ENCODE results near the gene ZYX.
"Not testable (repeated sequence)": the region's sequence is repeated elsewhere in the genome, so short reads cannot be mapped to it uniquely, and the experiment has no call there.

Gene ZYX

DNA sequence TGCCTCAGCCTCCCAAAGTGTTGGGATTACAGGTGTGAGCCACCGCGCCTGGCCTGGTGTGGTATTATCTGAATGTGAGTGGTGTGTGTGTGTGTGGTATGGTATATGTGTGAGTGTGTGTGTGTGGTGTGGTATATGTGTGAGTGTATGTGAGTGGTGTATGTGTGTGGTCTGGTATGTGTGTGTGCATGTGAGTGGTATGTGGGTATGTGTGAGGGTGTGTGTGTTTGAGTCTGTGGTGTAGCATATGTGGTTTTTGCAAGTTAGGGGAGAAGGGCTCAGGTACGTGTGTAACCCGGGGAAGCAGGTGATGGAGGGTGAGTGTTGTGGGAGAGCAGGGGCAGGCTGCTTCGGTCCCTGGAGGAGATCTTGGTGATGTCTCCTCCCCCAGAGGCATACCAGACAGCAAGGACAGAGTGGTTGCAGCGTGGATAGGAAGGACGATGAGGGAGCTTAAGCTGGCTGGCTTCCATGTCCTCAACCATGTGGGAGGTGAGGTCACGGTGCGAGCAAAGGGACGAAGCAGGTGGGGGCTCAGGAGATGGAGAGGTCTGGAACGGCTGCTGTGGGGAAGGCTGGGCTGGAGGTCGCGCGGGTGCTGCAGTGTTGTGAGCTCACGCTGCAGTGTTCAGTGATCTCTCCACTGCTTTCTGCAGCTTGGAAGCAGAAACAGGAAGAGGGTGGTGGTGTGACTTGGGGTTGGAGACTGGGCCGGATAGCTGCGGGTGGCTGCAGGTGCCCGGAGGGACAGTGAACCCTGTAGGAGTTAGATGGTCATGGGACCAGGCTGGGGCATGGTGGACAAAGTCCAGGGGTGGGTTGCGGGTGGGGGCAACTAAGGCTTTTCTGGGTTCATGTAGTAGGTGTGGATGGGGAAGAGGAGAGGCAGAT is 5.0 kb downstream of the ZYX start:
- Histone ChIP-seq H3K36me3 (ENCODE audit: control insufficient read depth, insufficient read depth, low read length) (peaks cover 89% of the 10 kb centered on the region), H3K27me3 (ENCODE audit: control insufficient read depth, insufficient read depth, low read length) (no peaks in the 10 kb centered on the region), H3K9me3 (ENCODE audit: control insufficient read depth, insufficient read depth, low read depth, low read length) (no peaks in the 10 kb centered on the region), H3K27ac (ENCODE audit: low read depth, low read length) (no peak overlapping the region), H3K4me3 (ENCODE audit: low read depth, low read length) (no peak overlapping the region), H3K9ac (ENCODE audit: low read length) (no peak overlapping the region), H3K4me1 (ENCODE audit: control insufficient read depth, insufficient read depth, low read length) (peaks cover 17% of the 10 kb centered on the region)

DNA sequence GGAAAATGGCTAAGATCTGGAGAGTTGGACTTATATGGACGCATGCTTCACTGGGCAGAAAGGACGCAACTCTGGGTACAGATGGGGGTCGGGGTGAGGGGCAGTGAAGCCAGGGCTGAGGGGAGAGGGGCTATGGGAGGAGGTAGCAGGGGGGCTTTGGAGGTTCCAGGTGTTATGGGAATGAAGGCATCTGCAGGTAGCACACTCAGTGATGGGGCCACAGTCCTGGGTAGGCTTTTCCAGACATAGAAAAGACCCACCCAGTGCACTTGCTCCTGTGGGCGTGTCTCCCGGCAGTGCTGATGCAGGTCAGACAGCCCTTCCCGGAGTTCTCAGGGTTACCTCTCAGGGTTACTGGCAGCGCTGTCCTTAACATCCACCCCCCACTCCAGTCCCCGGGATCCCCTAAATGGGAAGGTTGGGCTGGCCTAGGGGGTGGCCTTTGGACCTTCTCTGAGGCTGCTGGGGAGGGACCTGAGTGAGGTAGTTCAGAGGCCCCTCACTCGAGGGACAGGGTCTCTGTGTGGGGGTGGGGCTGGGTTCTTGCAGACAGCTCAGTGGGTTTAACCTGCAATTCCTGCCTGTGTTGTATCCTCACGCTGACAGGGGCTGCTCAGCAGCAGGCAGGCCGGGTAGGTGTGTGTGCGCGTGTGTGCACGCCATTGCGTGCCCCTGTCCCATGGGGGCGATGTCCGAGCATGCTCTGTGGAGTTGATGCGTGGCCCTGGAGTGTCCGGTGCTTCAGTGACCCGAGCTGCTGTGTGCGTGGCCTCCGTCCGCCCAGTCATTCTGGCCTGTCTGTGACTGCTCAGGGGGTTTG is 6.2 kb downstream of the ZYX start:
- no peaks in the 10 kb centered on the region for H3K27me3 ChIP-seq (ENCODE audit: control insufficient read depth, insufficient read depth, low read length)
- H3K36me3 ChIP-seq (ENCODE audit: control insufficient read depth, insufficient read depth, low read length): peaks cover 98% of the 10 kb centered on the region
- no peaks in the 10 kb centered on the region for H3K9me3 ChIP-seq (ENCODE audit: control insufficient read depth, insufficient read depth, low read depth, low read length)
- H3K27ac ChIP-seq (ENCODE audit: low read depth, low read length): no peak overlapping the region
- H3K4me1 ChIP-seq (ENCODE audit: control insufficient read depth, insufficient read depth, low read length): peaks cover 16% of the 10 kb centered on the region
- no peak overlapping the region for H3K4me3 ChIP-seq (ENCODE audit: low read depth, low read length)
- H3K9ac ChIP-seq (ENCODE audit: low read length): no peak overlapping the region

DNA sequence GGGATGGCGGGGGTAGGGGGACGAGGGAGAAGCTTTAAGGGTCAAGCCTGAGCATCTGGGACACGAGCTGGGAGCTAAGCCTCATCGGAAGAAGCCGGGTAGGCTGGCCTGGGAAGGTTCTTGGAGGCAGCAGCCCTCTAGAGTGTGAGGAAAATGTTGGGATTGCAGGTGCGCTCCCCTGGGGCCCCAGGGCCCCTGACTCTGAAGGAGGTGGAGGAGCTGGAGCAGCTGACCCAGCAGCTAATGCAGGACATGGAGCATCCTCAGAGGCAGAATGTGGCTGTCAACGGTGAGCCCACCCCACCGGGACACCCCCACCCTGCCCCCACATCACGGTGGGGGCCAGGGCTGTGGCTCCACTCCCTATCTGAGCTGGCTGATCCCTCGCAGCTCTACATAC is 6.9 kb downstream of the ZYX start:
- Histone ChIP-seq H3K9ac (ENCODE audit: low read length) (no peak overlapping the region), H3K4me1 (ENCODE audit: control insufficient read depth, insufficient read depth, low read length) (peaks cover 10% of the 10 kb centered on the region; the same call in 1 of the 2 replicates), H3K36me3 (ENCODE audit: control insufficient read depth, insufficient read depth, low read length) (peaks cover 98% of the 10 kb centered on the region)

DNA sequence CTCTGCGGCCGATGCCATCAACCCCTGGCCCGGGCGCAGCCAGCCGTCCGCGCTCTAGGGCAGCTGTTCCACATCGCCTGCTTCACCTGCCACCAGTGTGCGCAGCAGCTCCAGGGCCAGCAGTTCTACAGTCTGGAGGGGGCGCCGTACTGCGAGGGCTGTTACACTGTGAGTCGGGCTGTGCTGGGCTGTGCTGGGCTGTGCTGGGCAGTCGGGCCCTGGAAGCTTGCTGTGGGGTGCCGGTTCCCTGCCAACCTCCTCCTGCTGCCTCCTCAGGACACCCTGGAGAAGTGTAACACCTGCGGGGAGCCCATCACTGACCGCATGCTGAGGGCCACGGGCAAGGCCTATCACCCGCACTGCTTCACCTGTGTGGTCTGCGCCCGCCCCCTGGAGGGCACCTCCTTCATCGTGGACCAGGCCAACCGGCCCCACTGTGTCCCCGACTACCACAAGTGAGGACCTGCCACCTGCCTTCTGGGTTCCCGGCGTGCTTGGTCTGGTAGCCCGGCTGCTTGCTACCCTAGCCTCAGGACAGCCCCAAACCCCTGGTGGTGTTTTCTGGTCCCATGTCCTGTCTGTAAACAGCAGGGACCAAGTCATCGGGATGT is 7.5 kb downstream of the ZYX start:
- no peak overlapping the region for H3K9ac ChIP-seq (ENCODE audit: low read length)
- no peak overlapping the region for H3K27ac ChIP-seq (ENCODE audit: low read depth, low read length)
- peaks cover 6% of the 10 kb centered on the region; the same call in 1 of the 2 replicates for H3K4me1 ChIP-seq (ENCODE audit: control insufficient read depth, insufficient read depth, low read length)
- no peaks in the 10 kb centered on the region for H3K9me3 ChIP-seq (ENCODE audit: control insufficient read depth, insufficient read depth, low read depth, low read length)
- no peak overlapping the region for H3K4me3 ChIP-seq (ENCODE audit: low read depth, low read length)
- no peaks in the 10 kb centered on the region for H3K27me3 ChIP-seq (ENCODE audit: control insufficient read depth, insufficient read depth, low read length)
- H3K36me3 ChIP-seq (ENCODE audit: control insufficient read depth, insufficient read depth, low read length): peaks cover 98% of the 10 kb centered on the region

More for the DNA sequence above, 6.9 kb downstream of the ZYX start:
- Histone ChIP-seq H3K9me3 (ENCODE audit: control insufficient read depth, insufficient read depth, low read depth, low read length) (no peaks in the 10 kb centered on the region), H3K4me3 (ENCODE audit: low read depth, low read length) (no peak overlapping the region), H3K27me3 (ENCODE audit: control insufficient read depth, insufficient read depth, low read length) (no peaks in the 10 kb centered on the region), H3K27ac (ENCODE audit: low read depth, low read length) (no peak overlapping the region)

DNA sequence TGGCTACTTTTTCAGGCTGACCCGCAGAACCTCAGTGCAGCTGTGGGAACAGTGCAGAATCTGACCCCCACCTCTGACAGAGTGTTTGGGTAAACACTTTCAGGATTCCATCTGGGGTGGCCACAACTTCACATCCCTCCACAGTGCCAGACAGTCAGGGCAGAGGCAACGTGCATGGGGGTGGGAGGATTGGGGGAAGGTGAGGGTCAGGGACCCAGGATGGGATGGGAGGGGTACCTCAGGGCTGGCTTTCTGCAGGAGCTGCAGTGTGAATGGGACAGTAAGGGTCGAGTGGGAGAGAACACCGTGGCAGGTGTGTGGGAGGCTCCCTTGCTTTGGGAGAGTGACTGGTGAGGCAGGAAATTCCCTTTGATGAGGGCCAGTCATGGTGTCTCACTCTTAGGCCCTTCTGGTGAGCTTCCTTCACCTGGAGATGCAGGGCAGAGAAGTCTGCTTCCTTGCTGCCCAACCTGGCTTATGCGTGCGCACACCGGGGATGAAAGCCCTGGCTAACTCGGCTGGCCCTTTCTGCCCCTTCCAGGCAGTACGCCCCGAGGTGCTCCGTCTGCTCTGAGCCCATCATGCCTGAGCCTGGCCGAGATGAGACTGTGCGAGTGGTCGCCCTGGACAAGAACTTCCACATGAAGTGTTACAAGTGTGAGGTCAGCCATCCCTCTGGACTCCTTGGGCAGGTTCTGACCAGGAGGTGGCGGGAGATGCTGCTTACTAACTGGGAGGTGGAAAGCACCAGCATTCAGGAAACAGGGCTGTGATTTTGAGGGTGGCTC is 8.4 kb downstream of the ZYX start:
- Histone ChIP-seq H3K36me3 (ENCODE audit: control insufficient read depth, insufficient read depth, low read length) (peaks cover 96% of the 10 kb centered on the region), H3K27ac (ENCODE audit: low read depth, low read length) (no peak overlapping the region)

DNA sequence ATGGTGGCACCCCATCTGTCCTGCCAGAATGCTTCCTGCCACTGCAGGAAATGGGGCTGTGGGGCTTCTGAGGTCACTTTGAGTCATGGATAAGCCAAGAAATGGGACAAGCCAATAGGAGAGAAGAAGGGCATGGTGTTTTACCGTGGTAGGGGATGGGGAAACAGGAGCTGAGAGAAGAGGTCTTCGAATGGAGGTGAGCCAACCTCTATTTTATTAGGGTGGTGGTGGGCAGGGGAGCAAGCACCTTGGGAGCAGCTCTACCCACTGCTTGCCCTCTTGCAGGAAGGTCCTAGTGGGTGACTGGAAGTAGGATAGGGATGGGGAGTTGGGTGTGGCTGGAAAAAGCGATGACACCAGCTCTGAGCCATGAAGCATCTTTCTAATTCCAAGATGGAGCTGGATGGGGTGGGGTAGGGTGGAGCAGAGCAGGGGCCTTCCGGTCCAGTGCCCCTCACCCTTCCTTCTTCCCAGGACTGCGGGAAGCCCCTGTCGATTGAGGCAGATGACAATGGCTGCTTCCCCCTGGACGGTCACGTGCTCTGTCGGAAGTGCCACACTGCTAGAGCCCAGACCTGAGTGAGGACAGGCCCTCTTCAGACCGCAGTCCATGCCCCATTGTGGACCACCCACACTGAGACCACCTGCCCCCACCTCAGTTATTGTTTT is 9.1 kb downstream of the ZYX start:
- no peaks in the 10 kb centered on the region for H3K27me3 ChIP-seq (ENCODE audit: control insufficient read depth, insufficient read depth, low read length)
- no peaks in the 10 kb centered on the region for H3K4me1 ChIP-seq (ENCODE audit: control insufficient read depth, insufficient read depth, low read length)
- H3K4me3 ChIP-seq (ENCODE audit: low read depth, low read length): no peak overlapping the region
- H3K9ac ChIP-seq (ENCODE audit: low read length): no peak overlapping the region
- H3K36me3 ChIP-seq (ENCODE audit: control insufficient read depth, insufficient read depth, low read length): peaks cover 96% of the 10 kb centered on the region
- no peaks in the 10 kb centered on the region for H3K9me3 ChIP-seq (ENCODE audit: control insufficient read depth, insufficient read depth, low read depth, low read length)
- no peak overlapping the region for H3K27ac ChIP-seq (ENCODE audit: low read depth, low read length)

More for the DNA sequence above, 8.4 kb downstream of the ZYX start:
- H3K9ac ChIP-seq (ENCODE audit: low read length): no peak overlapping the region
- H3K9me3 ChIP-seq (ENCODE audit: control insufficient read depth, insufficient read depth, low read depth, low read length): no peaks in the 10 kb centered on the region
- H3K27me3 ChIP-seq (ENCODE audit: control insufficient read depth, insufficient read depth, low read length): no peaks in the 10 kb centered on the region
- no peaks in the 10 kb centered on the region for H3K4me1 ChIP-seq (ENCODE audit: control insufficient read depth, insufficient read depth, low read length)
- H3K4me3 ChIP-seq (ENCODE audit: low read depth, low read length): no peak overlapping the region

DNA sequence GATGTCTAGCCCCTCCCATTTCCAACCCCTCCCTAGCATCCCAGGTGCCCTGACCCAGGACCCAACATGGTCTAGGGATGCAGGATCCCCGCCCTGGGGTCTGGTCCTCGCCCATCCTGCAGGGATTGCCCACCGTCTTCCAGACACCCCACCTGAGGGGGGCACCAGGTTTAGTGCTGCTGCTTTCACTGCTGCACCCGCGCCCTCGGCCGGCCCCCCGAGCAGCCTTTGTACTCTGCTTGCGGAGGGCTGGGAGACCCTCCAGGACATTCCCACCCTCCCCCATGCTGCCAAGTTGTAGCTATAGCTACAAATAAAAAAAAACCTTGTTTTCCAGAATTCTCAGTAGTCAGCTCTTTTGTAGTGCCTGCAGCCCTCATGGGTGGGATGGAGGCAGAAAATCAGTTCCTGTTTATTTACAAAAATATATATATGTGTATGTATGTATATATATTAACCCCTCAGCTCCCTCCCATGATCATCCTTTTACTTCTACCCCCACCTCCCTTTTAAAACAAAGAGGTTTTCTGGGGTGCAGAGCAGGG is 9.7 kb downstream of the ZYX start:
- no peaks in the 10 kb centered on the region for H3K27me3 ChIP-seq (ENCODE audit: control insufficient read depth, insufficient read depth, low read length)
- H3K4me3 ChIP-seq (ENCODE audit: low read depth, low read length): no peak overlapping the region
- peaks cover 98% of the 10 kb centered on the region for H3K36me3 ChIP-seq (ENCODE audit: control insufficient read depth, insufficient read depth, low read length)
- no peaks in the 10 kb centered on the region for H3K4me1 ChIP-seq (ENCODE audit: control insufficient read depth, insufficient read depth, low read length)
- no peak overlapping the region for H3K27ac ChIP-seq (ENCODE audit: low read depth, low read length)
- H3K9me3 ChIP-seq (ENCODE audit: control insufficient read depth, insufficient read depth, low read depth, low read length): no peaks in the 10 kb centered on the region
- H3K9ac ChIP-seq (ENCODE audit: low read length): no peak overlapping the region

DNA sequence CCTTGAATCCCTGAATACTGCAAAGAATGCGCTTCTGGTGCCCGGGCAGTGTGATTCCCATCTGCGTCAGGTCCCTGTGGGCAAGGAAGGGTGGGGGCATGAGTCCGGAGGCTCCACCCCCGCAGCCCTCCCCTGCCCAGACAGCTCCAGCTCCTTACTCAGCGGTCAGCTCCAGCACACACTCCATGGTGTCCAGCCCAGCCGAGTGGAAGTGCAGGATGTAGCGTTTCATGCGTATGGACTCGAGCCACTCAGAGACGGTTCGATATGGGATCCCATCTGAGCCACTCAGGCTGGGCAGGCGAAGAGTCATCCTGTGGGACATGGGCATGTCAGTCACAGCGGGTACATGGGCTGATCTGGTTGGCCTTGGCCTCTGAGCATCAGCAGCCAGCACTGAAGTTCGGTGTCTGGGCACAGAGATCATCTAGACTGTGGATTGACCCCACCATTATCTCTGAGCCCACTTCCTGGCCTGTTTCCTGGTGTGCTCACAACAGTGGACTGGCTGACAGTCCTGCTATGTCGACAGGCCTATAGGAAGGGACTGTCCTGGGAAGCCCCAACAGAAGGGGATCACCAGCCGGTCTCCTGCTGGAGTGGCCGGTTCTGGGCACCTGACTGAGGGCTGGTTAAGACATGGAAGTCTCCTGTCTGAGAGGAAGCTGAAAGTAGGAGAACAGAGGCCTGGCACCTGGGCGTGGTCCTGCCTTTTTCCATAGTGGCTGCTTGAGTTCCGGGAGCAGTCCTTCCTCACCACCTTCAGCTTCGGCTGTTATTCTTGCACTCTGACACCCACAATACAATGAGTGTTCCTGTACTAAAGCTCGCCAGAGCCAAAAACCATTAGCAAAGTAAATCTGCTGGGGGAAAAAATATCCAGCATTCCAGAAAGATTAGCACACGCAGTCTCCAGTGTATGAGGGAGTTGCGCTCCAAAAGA is 10.6 kb downstream of the ZYX start:
- H3K27me3 ChIP-seq (ENCODE audit: control insufficient read depth, insufficient read depth, low read length): no peaks in the 10 kb centered on the region
- peaks cover 98% of the 10 kb centered on the region for H3K36me3 ChIP-seq (ENCODE audit: control insufficient read depth, insufficient read depth, low read length)
- H3K9ac ChIP-seq (ENCODE audit: low read length): no peak overlapping the region
- H3K27ac ChIP-seq (ENCODE audit: low read depth, low read length): no peak overlapping the region
- no peaks in the 10 kb centered on the region for H3K9me3 ChIP-seq (ENCODE audit: control insufficient read depth, insufficient read depth, low read depth, low read length)
- no peaks in the 10 kb centered on the region for H3K4me1 ChIP-seq (ENCODE audit: control insufficient read depth, insufficient read depth, low read length)
- no peak overlapping the region for H3K4me3 ChIP-seq (ENCODE audit: low read depth, low read length)

DNA sequence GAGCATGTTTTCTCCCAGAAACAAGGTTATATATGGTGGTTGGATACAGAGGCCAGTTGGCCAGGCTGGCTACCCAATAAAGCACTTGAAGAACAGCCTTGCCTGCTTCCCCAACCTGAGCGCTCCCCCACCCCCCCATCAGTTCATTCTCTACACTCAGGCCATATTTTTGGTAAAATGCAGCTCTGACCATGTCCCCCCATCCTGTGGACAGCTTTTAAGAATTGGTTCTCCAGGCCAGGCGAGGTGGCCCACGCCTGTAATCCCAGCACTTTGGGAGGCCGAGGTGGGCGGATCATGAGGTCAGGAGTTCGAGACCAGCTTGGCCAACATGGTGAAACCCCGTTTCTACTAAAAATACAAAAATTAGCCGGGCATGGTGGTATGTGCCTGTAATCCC is 11.3 kb downstream of the ZYX start:
- H3K9ac ChIP-seq (ENCODE audit: low read length); H3K27ac ChIP-seq (ENCODE audit: low read depth, low read length); H3K9me3 ChIP-seq (ENCODE audit: control insufficient read depth, insufficient read depth, low read depth, low read length); H3K4me1 ChIP-seq (ENCODE audit: control insufficient read depth, insufficient read depth, low read length); H3K27me3 ChIP-seq (ENCODE audit: control insufficient read depth, insufficient read depth, low read length); H3K4me3 ChIP-seq (ENCODE audit: low read depth, low read length): not testable (repeated sequence)
- peaks cover 98% of the 10 kb centered on the region for H3K36me3 ChIP-seq (ENCODE audit: control insufficient read depth, insufficient read depth, low read length)

All from HUES6 (cell line).